K562 (cell line): ENCODE data around the gene PPP1R1C. TPM values are rescaled to one million over a fixed set of nuclear protein-coding genes. Genes with fewer than 3 reads are reported as not detected.
A peak's percentile ranks its signal among the peaks of the same experiment; 100 is the strongest.

Experiments
- ATAC-seq: fragments of 200-7000 bp; cut with Tn5 transposase; 3 replicates; pipeline ENCODE4 v1.9.1; 2020; ENCODE audit warnings: moderate library complexity
- BruUV-seq: library from RNA; stranded (reverse); fragments of 400-500 nt; replicated peaks from 2 replicates; lab custom pipeline; 2021; lab: Mats Ljungman, UMichigan
- CTCF ChIA-PET: fragments of 300-600 bp; formaldehyde crosslinking; extraction: SDS; loops from one replicate; lab custom pipeline; 2021; ENCODE audit warnings: low intra/inter-chr PET ratio; lab: Yijun Ruan, JAX
- POLR2A ChIA-PET: fragments of 300-600, 350-650 bp; sonication (Branson Sonifier 250); formaldehyde crosslinking; extraction: SDS; loops from one replicate; lab custom pipeline; 2021; ENCODE audit warnings: antibody characterized with exemption, inconsistent platforms; lab: Yijun Ruan, JAX
- DNase-seq, 4 experiments: peaks; one replicate each; pipeline versions ENCODE4 v3.0.0 to v3.0.0-alpha.2; 2011 to 2018; ENCODE audit warnings: low spot score in 3 of 4, mixed read lengths in 3 of 4; ENCODE audit errors: extremely low read depth in 1 of 4
- FAIRE-seq: peaks from 2 replicates; lab custom pipeline; 2011; peaks lifted over from hg19 to GRCh38; lab: Jason Lieb, UNC
- H2AFZ ChIP-seq: 2 replicates; pipeline ENCODE4 v1.6.0; 2011; ENCODE audit warnings: low read depth, low read length, control low read depth, inconsistent platforms
- H3K27ac ChIP-seq: fragments of 200-600 bp; 3 replicates; pipeline ENCODE4 v1.8.0; 2011; ENCODE audit warnings: low read depth, mild to moderate bottlenecking, control low read depth, inconsistent platforms, low read length, moderate library complexity, mixed read lengths; ENCODE audit errors: extremely low read depth
- H3K27me3 ChIP-seq, 2 experiments: fragments of 300-600 bp in 1 of 2; 2 replicates in 1 of 2; 3 replicates in 1 of 2; pipeline versions ENCODE4 v1.6.0 to v1.8.0; 2011; ENCODE audit warnings: inconsistent platforms in 2 of 2, low read length in 2 of 2, mild to moderate bottlenecking in 1 of 2, mixed read lengths in 1 of 2, moderate library complexity in 1 of 2; ENCODE audit not compliant: control insufficient read depth in 2 of 2, insufficient read depth in 2 of 2
- H3K36me3 ChIP-seq: fragments of 300-600 bp; 3 replicates; pipeline ENCODE4 v1.8.0; 2011; ENCODE audit warnings: mild to moderate bottlenecking, low read length, inconsistent platforms; ENCODE audit not compliant: control insufficient read depth, insufficient read depth
- H3K4me1 ChIP-seq, 2 experiments: fragments of 200-600 bp in 1 of 2; replicated peaks in 1 of 2; 2 replicates in 1 of 2; 3 replicates in 1 of 2; pipeline versions ENCODE4 v1.5.1 to v1.8.0; 2011; ENCODE audit warnings: inconsistent platforms in 2 of 2, low read length in 2 of 2, mild to moderate bottlenecking in 1 of 2, mixed read lengths in 1 of 2, moderate library complexity in 1 of 2; ENCODE audit not compliant: control insufficient read depth in 2 of 2, insufficient read depth in 2 of 2
- H3K4me2 ChIP-seq: 2 replicates; pipeline ENCODE4 v1.6.1; 2011; ENCODE audit warnings: low read length, control low read depth, inconsistent platforms, mixed read lengths; ENCODE audit not compliant: insufficient read depth
- H3K4me3 ChIP-seq: fragments of 200-600 bp; sonication (generic), shearing (Covaris generic); 2 replicates; pipeline ENCODE4 v1.5.1; 2016; ENCODE audit warnings: control low read depth, inconsistent platforms
- H3K79me2 ChIP-seq: fragments of 200-600 bp; 3 replicates; pipeline ENCODE4 v1.8.0; 2011; ENCODE audit warnings: low read length, inconsistent platforms; ENCODE audit not compliant: control insufficient read depth, insufficient read depth
- H3K9ac ChIP-seq, 2 experiments: 2 replicates each; pipeline versions ENCODE4 v1.6.0 to v1.6.1; 2011; ENCODE audit warnings: low read depth in 2 of 2, low read length in 2 of 2, control low read depth in 1 of 2, inconsistent platforms in 1 of 2, mild to moderate bottlenecking in 1 of 2, mixed read lengths in 1 of 2; ENCODE audit not compliant: insufficient read depth in 1 of 2
- H3K9me1 ChIP-seq: one replicate; pipeline ENCODE4 v1.6.0; 2011; ENCODE audit warnings: inconsistent platforms, mild to moderate bottlenecking, low read length, moderate library complexity; ENCODE audit not compliant: control insufficient read depth, insufficient read depth
- H3K9me3 ChIP-seq: replicated peaks from 2 replicates; pipeline ENCODE4 v1.5.1; 2011; ENCODE audit warnings: low read depth, low read length, inconsistent platforms; ENCODE audit not compliant: control insufficient read depth, insufficient read depth
- H4K20me1 ChIP-seq: replicated peaks from 2 replicates; pipeline ENCODE4 v1.6.1; 2011; ENCODE audit warnings: low read length, inconsistent platforms, mixed read lengths; ENCODE audit not compliant: control insufficient read depth, insufficient read depth
- RAD21 ChIP-seq, 2 experiments: fragments of 250-450 bp in 1 of 2; fragments of 450-650 bp in 1 of 2; sonication (Bioruptor Pico) in 1 of 2; formaldehyde crosslinking in 1 of 2; IDR thresholded peaks in 1 of 2; conservative IDR thresholded peaks in 1 of 2; 2 replicates each; pipeline versions ENCODE4 v1.4.0 to v1.8.0; 2020 to 2022; ENCODE audit warnings: mild to moderate bottlenecking in 2 of 2, moderate library complexity in 1 of 2
- SRSF1 ChIP-seq: fragments of 200-400 bp; formaldehyde crosslinking; IDR thresholded peaks from 2 replicates; pipeline ENCODE4 v1.6.1; 2017; ENCODE audit warnings: mild to moderate bottlenecking, low read depth, low read length, moderate library complexity
- in situ Hi-C: fragments of 300-500 bp; cut with MboI; formaldehyde crosslinking; loops from 4 replicates; pipeline ENCODE4 v1.15.0; 2018; ENCODE audit warnings: inconsistent platforms, mixed read lengths
- intact Hi-C: fragments of 100-400 bp; cut with micrococcal nuclease; formaldehyde crosslinking; loops from 2 replicates; pipeline ENCODE4 v1.14.2; 2022
- polyA plus RNA-seq, 8 experiments: library from polyadenylated mRNA; depleted of rRNA in 4 of 8; stranded (reverse) in 5 of 8; unstranded in 3 of 8; fragments of >200 nt; fragmentation: Nextera tagmentation in 2 of 8; fragmentation: Illumina TruSeq in 1 of 8; extraction: Ambion mirVana in 2 of 8; extraction: Trizol in 1 of 8; gene quantifications; 2 replicates each; pipeline versions ENCODE4 v1.2.1 to v1.2.3, GENCODE V29; 2011 to 2014; ENCODE audit warnings: inconsistent platforms in 1 of 8, missing spikeins in 1 of 8
- total RNA-seq, 7 experiments: library from RNA; depleted of rRNA in 6 of 7; stranded (reverse); fragments of >200 nt in 6 of 7; fragmentation: Illumina TruSeq in 2 of 7; extraction: Trizol in 2 of 7; gene quantifications; 2 replicates each; pipeline versions ENCODE4 v1.2.1 to v1.2.3, GENCODE V29; 2011 to 2021; ENCODE audit warnings: low replicate concordance in 1 of 7
- TF ChIP-seq, protein P1 (sequence below), 3 experiments: IDR thresholded peaks in 2 of 3; conservative IDR thresholded peaks in 1 of 3; 2 replicates each; pipeline ENCODE4 v1.5.1; 2011 to 2012; ENCODE audit warnings: low read length in 3 of 3, mild to moderate bottlenecking in 3 of 3, control low read depth in 2 of 3, improper control_type of control experiment in 1 of 3, inconsistent platforms in 1 of 3, low read depth in 1 of 3, mixed read lengths in 1 of 3, moderate library complexity in 1 of 3; ENCODE audit not compliant: insufficient read depth in 2 of 3

The PPP1R1C gene
- total and polyA plus RNA-seq, 9 of the 15 experiments (the other 6 are each of a cell fraction or from before 2014, with no cell fraction given) = 0.09 to 0.64 (median 0.40) TPM; not detected in 2

GRCh38 chr2:182132605-182133004 lies 147.0 kb downstream of the PPP1R1C start:
- H3K4me1 ChIP-seq = no peaks in the 10 kb centered on the region
- H2AFZ ChIP-seq = no peak overlapping the region
- no peak overlapping the region for H3K4me3 ChIP-seq
- intact Hi-C loops = no loop called here
- no peak overlapping the region for H3K9ac ChIP-seq
- H3K36me3 ChIP-seq = no peaks in the 10 kb centered on the region
- CTCF ChIA-PET = no interaction called here
- H3K4me2 ChIP-seq = no peak overlapping the region
- no TSS peak for BruUV-seq
- FAIRE-seq = no peak
- no peak overlapping the region for H3K27ac ChIP-seq
- ATAC-seq = no peak
- no peaks in the 10 kb centered on the region for H3K79me2 ChIP-seq
- no peaks in the 10 kb centered on the region for H3K9me1 ChIP-seq
- H3K9me3 ChIP-seq = no peaks in the 10 kb centered on the region
- TF ChIP-seq SRSF1 (no peak), RAD21 (CRISPR knock-in tag; conservative IDR thresholded peaks at IDR 0.05 in 1 of 2, IDR thresholded peaks at IDR 0.05 in 1 of 2) (peak; percentile 12 to 34; a peak in 2 of 4 replicates)
- TF ChIP-seq, protein P1, sequence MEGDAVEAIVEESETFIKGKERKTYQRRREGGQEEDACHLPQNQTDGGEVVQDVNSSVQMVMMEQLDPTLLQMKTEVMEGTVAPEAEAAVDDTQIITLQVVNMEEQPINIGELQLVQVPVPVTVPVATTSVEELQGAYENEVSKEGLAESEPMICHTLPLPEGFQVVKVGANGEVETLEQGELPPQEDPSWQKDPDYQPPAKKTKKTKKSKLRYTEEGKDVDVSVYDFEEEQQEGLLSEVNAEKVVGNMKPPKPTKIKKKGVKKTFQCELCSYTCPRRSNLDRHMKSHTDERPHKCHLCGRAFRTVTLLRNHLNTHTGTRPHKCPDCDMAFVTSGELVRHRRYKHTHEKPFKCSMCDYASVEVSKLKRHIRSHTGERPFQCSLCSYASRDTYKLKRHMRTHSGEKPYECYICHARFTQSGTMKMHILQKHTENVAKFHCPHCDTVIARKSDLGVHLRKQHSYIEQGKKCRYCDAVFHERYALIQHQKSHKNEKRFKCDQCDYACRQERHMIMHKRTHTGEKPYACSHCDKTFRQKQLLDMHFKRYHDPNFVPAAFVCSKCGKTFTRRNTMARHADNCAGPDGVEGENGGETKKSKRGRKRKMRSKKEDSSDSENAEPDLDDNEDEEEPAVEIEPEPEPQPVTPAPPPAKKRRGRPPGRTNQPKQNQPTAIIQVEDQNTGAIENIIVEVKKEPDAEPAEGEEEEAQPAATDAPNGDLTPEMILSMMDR (IDR thresholded peaks at IDR 0.05 in 2 of 3, conservative IDR thresholded peaks at IDR 0.05 in 1 of 3; ENCODE audit: insufficient read depth in 2 of 3, low read depth in 1 of 3, low read length in 3 of 3) = peak in 1 of 3 experiments; percentile 16; a peak in 1 of 6 replicates
- in situ Hi-C loops = no loop called here
- H4K20me1 ChIP-seq = no peaks in the 10 kb centered on the region
- no peak for DNase-seq
- POLR2A ChIA-PET = interaction anchor here (0.5 kb wide), 1 partner anchor 401 kb away, joined by 3 read pairs; no protein-coding TSS in a partner anchor
- no peaks in the 10 kb centered on the region for H3K27me3 ChIP-seq
